GM18498 (cell line): ENCODE data around the gene IPPK.

Experiments used
- ATAC-seq: cut with Tn5 transposase; IDR thresholded peaks from one replicate; pipeline ENCODE4 v1.9.1; 2021; ENCODE audit warnings: mild to moderate bottlenecking, moderate library complexity; ENCODE audit not compliant: unreplicated experiment

IPPK gene

GRCh38 chr9:92616655-92617111 lies 53.2 kb downstream of the IPPK start:
- no peak for ATAC-seq

- no peak for ATAC-seq
Measured at GRCh38 chr9:92616199-92616641, 53.7 kb downstream of the IPPK start.

DNA sequence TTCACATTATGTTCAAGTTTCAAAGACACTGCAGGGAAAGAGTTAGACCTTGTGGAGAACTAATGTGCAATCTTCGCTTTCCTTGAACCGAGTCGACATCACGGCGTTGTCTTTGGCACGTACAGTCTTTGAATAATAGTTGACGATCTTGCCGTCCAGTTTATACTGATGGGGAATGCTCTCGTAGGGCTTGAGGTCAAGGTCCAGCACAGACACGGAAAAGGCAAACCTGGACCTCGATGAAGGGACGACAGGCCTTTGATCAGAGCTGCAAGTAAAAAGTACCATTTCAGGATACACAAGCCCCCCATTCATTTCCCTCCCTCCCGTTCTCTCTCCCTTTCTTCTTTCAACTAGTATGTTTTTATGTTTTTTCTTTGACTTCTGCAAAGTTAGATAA lies 54.1 kb downstream of the IPPK start:
- ATAC-seq = no peak

DNA sequence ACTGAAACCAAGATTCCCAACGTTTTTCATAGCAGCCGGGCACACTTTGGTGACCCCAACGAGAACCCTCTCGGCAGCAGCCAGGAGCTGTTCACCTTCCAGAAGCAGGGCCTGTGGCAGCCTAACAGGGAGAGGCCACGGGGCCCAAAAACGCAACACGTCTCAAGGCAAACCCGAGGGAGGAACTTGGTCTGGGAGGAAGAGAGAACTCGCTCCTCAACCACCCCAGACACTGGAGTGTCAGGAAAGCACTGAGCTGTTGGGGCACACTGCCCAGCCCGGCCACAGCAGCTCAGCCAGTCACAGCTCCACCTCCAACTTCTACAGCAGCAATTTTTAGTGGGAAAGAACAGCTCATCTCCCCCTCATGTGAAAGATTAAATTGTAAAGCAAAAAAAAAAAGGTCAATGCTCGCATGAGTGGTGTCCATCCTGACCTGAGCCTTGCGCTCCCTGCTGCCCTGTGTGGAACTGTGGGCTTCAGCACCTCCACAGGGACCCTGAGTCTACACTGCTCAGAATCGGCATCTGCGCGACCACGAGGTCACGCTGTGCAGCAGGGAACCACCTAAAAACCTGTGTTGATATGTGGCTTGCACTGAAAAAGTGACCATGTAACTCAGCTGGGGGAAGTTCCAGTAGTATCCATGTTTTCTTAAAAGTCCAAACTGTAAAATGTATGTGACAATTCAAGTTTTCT lies 55.0 kb downstream of the IPPK start:
- ATAC-seq = no peak

GRCh38 chr9:92614123-92614510 lies 55.8 kb downstream of the IPPK start:
- ATAC-seq = no peak

DNA sequence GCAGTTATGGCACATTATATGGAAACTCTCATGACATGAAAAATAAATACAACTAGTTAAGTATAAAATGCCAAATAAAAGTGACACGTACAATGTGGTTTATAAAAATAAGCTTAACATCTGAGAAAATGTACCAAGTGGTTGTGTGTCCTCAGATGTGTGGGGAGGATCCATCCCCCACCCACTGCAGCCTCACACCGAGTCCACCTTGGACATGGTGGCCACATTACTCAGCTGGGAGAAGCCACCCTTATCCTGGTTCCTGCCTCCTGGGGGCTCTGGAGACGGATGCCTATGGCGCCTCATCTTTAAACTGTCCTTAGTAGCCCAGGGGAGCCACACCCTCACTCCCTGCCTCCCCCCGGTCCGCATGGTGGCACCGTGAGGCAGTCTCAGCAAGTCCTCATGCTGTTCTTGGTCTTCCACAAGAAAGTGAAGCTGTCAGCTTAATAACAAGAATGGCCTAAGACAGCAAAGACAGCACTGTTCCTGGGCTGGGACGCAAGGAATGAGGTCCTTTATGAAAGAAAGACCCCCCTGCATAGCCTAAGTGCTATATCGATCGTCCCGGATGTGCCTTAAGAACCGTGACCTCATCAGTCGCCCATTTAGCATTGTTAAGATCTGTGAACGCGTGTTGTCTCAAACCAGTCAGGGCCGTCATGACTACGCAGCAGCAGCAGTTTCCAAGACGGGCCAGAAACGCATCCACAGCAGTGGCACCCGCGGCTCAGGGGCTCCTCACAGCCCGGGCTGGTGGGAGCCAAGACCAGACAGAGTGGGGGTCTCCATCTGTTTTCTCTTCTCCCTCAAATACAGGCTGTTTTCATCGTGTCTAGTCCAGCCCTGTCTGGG lies 56.4 kb downstream of the IPPK start:
- no peak for ATAC-seq

DNA sequence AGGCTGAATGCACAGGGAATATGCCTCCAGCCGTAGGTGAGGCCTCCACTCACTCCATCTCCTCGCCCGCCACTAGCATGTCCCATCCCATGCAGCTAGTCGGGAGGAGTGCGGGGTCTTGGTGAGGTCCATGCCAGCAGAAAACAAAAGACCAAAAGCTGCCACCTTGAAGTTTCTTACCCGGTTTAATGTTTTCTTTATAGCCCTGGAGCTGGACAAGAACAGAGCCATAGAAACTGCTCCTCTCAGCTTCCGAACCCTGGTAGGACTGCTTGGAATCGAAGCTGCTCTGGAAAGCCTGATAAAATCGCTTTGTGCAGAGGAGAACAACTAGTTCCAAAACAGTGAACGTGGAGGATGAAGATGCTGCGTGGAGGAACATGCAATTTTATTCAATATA lies 57.1 kb downstream of the IPPK start:
- ATAC-seq = no peak

- no peak for ATAC-seq
Measured at GRCh38 chr9:92612292-92612691, 57.6 kb downstream of the IPPK start.

DNA sequence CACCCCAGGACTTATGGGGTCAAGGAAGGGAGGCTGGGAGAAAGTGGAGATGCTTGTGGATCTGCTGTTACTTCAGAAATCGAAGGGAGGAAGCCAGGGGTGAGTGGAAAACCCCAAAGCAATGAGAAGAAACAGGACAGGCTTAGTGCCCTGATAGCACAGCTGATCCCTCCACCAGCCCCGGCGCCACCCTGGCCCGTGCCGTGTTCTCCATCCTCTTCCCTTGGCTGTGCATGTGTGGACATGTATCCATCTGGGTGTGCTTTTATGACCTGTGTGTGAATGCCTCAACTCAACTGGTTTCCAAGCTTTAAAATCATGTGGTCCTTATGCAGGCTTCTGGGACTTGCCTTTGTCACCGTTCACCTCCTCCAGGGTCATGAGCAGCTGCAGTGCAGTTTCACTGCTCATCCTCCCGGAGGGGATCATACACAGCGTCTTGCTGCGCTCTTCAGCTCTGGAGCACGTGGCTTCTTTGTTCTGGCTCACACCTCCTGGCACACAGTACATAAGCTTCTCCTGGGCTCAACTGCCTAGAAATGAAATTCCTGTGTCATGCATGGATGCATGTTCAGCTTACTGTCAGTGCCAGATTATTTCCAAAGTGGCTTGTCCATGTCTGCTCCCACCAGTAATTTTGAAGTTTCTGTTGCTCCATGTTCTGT lies 58.2 kb downstream of the IPPK start:
- no peak for ATAC-seq

- ATAC-seq = no peak
Measured at GRCh38 chr9:92610470-92611420, 59.2 kb downstream of the IPPK start.

DNA sequence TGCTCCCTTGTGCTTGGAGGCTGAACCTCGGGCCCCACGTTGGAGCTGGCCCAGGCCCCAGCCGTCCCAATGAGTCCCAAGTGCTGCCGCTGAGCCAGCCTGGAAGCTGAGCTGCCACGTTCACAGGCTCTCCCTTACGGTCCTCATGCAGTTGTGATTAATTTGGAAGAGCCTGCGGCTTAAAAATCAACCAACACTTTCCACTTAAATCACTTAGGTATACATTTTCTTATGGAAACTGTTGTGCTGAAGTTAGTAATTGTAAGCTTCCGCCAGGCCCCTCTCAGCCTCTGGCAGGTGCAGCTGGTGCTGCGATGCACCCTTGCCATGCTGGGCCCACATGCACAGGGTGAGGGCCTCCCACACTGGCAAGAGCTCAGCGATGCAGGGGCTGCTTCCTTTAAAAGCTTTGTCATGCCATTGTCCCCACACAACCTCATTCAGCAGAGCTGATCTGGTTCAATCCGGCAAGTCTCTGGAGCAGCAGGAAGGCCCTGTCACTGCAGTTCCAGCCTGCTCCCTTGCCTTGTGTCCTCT lies 61.0 kb downstream of the IPPK start:
- no peak for ATAC-seq

DNA sequence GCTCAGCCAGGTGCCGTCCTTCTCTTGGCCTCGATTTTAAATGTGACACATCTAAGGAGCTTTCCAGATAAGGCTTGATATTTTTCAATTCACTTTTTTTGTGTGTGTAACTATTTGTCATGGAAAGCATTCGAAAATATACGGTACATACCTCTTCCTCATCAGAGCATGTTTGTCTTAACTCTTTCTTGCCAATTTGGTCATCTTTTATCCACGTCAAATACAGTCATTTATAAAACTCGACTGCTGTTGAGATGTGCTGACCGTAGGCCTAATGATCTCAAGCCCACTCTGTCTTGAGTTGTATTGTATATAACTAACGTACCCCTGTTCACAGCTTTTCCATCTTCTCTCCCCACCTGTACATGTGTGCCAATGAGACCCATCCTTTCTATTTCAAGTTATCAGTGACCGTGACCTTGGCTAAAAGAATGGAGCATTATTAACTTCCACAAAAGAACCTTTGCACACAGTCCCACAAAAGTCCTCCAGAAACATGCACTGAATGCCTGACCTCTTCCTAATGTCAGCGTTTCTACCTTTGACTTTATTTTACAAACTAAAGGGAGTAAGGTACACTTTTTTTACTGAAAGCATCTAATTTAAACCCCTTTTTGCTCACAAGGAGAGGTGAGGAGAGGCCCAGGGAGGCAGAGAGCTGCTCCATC lies 61.6 kb downstream of the IPPK start:
- no peak for ATAC-seq

GRCh38 chr9:92607773-92608172 lies 62.2 kb downstream of the IPPK start:
- ATAC-seq = no peak

DNA sequence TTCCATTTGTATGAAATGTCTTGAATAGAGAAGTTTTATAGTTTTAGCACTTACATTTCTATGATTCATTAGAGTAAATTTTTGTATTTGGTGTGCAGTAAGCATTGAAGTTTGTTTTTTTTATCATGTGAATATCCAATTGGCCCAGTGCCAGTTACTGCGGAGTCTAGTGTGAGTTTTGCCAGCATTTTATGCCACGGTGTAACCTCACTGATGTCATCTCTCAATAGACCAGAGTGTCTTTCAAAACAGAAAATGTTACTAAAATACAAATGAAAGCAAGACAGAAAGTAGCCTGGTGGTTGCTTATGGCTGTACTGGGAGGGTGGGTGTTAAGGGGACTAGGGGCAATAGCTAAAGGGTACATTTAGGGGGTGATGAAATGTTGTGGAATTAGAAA lies 62.8 kb downstream of the IPPK start:
- ATAC-seq = peak; percentile 85

- no peak for ATAC-seq
Measured at GRCh38 chr9:92605224-92605623, 64.7 kb downstream of the IPPK start.

DNA sequence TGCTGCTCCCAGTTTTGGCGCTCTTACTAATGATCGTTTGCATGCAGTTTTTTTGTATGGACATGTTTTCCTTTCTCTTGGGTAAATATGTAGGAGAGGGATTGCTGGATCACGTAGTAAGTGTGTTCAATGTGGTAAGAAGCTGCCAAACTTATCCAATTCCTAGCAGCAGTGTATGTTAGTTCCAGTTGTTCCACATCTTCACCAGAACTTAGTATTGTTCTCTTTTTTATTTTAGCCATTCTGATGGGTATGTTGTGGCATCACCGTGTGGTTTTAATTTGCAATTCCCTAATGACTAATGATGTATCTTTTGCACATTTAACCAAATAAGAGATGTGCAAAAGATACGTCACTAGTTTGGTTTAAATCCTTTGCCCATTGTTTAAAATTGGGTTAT lies 65.9 kb downstream of the IPPK start:
- no peak for ATAC-seq

DNA sequence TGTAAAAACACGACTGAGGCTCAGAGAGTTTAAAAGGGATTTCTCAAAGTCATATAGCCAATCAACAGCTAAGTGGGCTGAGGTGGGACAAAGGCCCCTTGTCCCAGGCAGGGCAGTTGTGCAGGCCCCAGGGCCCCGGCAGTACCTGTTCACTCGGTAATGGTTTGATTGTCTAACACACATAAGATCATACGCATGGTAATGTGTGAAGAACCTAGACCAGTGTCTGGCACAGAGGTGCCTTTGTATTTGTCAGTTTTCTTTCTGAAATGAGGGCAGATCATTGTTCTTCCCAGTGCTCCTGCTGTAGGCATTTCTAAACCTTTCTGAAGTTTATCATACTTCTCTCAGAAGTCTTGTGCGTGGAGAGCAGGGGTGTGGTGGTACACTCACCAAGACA lies 66.8 kb downstream of the IPPK start:
- no peak for ATAC-seq

- no peak for ATAC-seq
Measured at GRCh38 chr9:92602413-92602812, 67.5 kb downstream of the IPPK start.

- ATAC-seq = no peak
Measured at GRCh38 chr9:92601451-92601850, 68.5 kb downstream of the IPPK start.
